NK-92 (cell line): Measurements from ENCODE around the gene CEP290.
"Not testable (repeated sequence)": the region's sequence is repeated elsewhere in the genome, so short reads cannot be mapped to it uniquely, and the experiment has no call there.

Experiments
- DNase-seq: peaks from one replicate; lab custom pipeline; 2025; ENCODE audit not compliant: unreplicated experiment; lab: John Stamatoyannopoulos, UW

CEP290 gene

DNA sequence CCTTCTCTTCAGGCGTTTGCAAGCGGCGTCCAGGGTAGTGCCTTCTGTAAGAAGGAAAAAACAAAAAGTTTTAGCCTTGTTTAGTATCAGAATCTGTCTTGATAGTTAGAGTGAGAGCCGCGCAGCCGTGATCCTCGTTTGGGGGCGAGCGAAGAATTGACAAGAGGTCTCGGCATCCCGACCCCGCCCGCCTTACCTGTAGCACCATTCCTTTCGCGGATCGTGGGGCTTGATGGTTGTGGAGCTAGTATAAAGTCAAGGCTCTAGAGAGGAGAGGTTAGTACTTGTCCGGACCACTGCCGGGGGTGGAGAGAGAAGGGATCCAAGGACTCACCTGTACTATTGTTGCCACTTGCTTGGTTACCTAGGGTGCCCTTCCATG is 713 bp upstream of the CEP290 start:
- no peak for DNase-seq

DNA sequence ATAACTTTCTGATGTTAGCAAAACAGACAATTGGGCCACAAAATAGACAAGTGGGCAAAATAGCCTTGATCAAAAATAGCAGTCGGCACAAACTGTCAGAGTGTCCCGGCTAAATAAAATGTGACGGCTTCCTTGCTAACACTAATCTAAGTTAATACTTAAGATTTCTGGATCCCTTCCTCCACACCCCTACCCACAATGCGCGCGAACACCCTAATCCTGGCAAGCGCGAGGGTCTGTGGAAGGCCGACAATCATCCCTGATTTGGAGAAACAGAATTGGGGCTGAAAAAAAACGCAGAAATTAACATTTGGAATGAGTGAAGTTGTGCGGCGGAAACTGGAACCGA is 489 bp downstream of the CEP290 start:
- DNase-seq = no peak

GRCh38 chr12:88139711-88140110 is 2.2 kb downstream of the CEP290 start:
- not testable (repeated sequence) for DNase-seq

- not testable (repeated sequence) for DNase-seq
These were observed 8.7 kb downstream of the CEP290 start for GRCh38 chr12:88133181-88133580.

GRCh38 chr12:88132392-88132791 is 9.5 kb downstream of the CEP290 start:
- no peak for DNase-seq

- DNase-seq = no peak
These were observed 14.0 kb downstream of the CEP290 start for GRCh38 chr12:88127855-88128254.

- no peak for DNase-seq
These were observed 14.8 kb downstream of the CEP290 start for GRCh38 chr12:88127099-88127498.

DNA sequence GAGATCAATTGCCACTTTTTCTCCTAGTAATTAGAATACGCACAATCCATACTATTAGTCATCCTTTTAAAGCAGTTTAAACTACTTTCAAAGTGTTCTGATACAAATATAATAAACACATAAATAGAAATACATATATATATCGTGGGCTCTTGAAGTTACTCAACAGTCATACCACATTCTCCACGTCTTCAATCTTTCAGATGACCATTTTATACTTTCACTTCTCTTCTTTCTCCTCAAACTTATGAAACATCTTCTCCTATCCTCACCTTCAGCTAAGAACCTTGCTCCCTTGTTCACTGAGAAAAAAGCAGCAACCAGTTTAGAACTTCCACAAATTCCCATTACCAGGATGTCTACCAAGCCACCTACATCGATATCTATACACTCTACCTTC is 19.2 kb downstream of the CEP290 start:
- DNase-seq = no peak

DNA sequence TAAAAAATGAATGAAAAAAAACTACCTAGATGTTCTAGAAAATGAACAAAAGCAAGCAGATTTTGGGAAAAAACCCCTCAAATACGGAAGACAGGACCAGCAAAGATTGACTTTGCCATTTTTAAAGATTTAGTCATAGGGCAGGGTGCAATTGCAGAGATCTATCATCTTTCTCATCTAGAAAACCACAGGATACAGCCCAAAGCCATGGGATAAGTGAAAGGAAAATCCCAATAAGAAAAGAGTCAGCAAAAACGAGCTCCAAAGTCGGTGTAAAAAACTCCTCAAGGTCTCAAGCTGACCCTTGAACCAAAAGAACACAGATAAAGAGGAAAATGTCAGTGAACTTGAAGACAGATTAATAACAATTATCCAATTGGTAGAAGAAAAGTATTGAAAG is 28.0 kb downstream of the CEP290 start:
- DNase-seq = no peak

- DNase-seq = no peak
These were observed 30.7 kb downstream of the CEP290 start for GRCh38 chr12:88111074-88111652.

DNA sequence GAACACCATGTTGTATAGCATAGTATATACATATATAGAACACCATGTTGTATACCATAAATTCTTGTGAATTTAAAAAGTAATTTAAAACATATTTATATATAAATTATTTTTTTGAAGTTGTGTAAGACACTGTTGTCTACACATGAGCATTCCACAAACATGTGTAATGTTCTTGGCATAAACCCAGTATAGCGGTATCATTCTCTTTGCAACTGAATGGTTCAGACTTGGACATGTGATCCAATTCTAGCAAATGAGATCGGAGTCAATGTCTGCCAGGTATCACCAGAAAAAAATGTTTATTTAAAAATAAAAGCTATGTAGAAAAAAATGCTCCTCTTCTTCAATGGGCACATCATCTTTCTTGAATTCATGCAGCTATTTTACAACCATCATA is 33.9 kb downstream of the CEP290 start:
- DNase-seq = no peak

GRCh38 chr12:88093573-88093972 is 48.3 kb downstream of the CEP290 start:
- no peak for DNase-seq

GRCh38 chr12:88092771-88093170 is 49.1 kb downstream of the CEP290 start:
- DNase-seq = no peak

GRCh38 chr12:88084210-88084609 is 57.7 kb downstream of the CEP290 start:
- DNase-seq = no peak

DNA sequence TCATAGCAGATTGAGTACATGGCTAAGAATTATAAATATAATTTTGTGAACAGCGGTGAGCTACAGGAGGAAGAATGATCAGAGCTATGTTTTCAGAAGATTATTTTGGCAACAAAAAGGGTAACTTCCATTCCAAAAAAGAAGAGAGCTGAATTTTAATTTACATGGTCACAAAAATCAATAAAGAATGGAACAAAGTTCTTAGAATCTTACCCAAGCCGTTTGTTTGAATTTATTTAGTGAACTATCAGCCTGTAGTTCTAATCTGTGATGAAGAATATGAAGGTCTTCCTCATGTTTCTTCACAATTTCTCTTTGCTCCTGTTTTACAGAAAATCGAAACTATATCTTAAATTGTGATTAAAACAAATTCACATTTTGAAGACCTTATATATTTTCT is 58.3 kb downstream of the CEP290 start:
- no peak for DNase-seq

- DNase-seq = no peak
These were observed 60.6 kb downstream of the CEP290 start for GRCh38 chr12:88081247-88081646.

- no peak for DNase-seq
These were observed 74.6 kb downstream of the CEP290 start for GRCh38 chr12:88067301-88067700.

GRCh38 chr12:88063375-88063774 is 78.5 kb downstream of the CEP290 start:
- no peak for DNase-seq

DNA sequence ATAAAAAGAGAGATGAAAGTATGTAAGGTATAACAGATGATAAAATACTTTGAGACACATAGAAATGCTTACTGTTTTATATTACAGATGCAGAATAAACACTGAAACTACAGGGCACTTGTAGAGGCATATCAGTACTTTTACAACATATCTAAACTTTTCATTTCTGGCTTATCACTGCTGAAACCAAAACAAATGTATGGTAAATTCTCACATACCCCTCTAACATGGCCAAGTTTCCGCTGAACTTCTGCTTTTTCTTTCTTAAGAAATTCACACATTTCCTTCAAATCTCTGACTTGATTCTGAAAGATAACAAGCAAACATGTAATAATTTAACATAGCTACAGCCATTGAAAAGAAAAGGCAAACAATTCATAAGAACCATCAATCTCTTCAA is 79.4 kb downstream of the CEP290 start:
- no peak for DNase-seq

DNA sequence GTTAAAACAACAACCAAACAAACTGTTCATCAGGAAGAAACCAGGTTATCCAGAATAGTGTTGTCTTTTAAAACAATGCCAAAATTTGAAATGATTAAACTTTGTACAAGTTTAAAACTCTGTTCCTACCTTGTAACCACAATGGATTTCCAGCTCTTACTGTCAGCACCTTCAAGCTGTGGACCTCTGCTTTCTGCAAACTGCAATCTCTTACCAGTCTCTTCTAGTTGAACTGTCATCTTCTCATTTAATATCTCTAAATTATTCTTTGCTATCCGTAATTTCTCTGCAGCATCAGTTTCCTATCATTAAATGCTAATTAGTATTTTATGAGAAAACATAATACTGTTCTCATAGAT is 83.2 kb downstream of the CEP290 start:
- no peak for DNase-seq

DNA sequence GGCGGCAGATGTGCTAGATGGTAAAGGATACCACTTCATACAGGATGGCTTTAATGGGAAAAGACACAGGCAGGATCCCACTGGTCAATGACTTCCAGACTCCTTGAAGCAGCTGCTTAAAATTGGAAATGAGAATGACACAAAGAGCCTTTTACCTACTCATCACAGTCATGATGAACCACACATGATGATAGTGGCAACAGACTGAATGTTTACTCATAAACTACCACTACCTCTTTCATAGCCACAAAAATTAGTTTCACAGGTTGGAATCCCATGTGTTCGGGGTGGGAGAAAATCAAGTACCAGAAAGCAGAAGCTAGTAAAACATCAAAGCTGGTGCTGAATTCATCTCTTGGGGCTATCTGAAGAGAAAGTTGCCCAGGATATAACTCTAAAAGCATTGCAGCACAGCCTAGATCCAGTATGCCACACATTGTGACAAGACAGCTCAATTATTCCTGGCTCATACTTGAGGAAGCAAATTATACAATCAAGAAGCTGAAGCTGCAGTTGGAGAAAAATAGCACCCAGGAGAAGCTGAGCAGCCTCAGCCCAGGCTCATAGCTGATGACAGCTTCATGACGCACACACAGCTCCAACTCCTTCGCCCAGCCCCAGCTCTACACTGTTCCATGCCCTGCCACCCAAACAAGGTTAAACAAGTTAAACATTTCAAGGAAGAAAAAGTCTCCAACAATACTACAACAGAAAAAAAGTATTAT is 83.7 kb downstream of the CEP290 start:
- no peak for DNase-seq

DNA sequence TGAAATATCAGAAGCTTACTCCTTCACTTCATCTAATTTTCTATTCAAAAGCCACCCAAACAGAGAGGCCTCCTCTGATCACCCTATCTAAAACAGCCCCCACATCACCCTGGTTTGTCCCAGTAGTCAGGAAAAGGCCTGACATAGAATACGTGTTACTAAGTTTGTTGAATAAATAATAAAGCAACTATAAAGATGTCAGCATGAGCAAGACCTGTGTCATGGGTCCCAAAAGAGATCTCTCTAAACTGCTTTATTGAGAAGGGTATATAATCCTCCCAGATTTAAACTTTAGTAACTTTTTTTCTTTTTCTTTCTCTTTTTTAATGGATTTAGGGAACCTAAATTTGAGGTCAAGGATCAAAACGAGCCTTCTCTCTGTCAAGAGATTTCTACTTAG is 85.3 kb downstream of the CEP290 start:
- DNase-seq = no peak

GRCh38 chr12:88052686-88053085 is 89.2 kb downstream of the CEP290 start:
- no peak for DNase-seq
